Stimulated activated CD8-positive, alpha-beta memory T cell treated with anti-CD3 and anti-CD28 coated beads, Interleukin-7, amount 100 ng/mL, for 4 hours (primary cell): ENCODE measurements around the gene GTF3C1.
"Not testable (repeated sequence)": the region's sequence is repeated elsewhere in the genome, so short reads cannot be mapped to it uniquely, and the experiment has no call there.

Experiments
- DNase-seq, 2 donors: peaks; one replicate each; pipeline ENCODE4 v3.0.0-alpha.2; 2020; ENCODE audit warnings: low read depth in 2 of 2

GTF3C1 gene

DNA sequence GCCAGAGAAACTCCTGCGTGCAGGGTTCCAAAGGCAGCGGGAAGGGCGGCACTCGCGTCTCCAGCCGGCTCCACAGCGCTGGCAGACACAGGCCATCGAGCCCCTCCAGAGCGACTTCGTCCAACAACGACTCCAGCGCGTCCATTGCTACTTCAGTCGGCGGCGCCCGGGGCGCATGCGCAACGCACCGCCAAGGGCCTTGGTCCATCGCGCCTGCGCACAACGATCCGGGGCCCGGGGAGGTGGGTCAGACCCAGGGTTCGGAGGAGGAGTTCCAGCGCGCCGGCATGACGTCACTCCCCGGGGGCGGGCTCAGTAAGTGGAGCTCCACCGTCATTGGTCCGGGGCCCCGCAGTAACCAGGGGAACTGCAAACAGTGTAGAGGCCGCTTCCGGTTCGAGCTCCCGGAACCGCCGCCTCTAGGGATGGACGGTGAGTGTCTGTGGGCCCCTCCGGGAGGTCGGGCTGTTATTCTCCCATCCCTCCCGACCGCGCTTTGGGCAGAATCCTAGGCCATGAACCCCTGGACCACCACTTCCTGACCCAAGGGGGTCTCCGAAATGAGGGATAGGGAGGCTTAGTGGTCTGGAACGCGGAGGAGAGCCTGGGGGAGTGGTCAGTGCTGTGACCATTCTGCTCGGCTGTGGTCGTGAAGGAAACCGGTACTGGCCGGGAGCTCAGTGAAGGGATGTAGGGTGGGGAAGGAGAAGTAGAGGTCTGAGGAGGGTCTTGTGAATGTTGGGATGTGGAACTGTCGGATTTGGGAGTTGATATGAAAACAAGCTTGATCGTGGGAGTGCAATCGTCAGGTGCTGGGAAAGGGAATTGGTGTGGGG, at the start of gene GTF3C1, which contains the start of gene KATNIP:
GTF3C1 (minus strand) TSS at position 168 of the 836 bp plus-strand sequence; CDS start at position 145, 23 bp downstream.
KATNIP (plus strand) TSS at position 399 of the 836 bp plus-strand sequence; CDS start at position 426, 27 bp downstream.
- peak; percentile 100 for DNase-seq

GRCh38 chr16:27598931-27599565, 49.3 kb upstream of the GTF3C1 start:
- no peak for DNase-seq

DNA sequence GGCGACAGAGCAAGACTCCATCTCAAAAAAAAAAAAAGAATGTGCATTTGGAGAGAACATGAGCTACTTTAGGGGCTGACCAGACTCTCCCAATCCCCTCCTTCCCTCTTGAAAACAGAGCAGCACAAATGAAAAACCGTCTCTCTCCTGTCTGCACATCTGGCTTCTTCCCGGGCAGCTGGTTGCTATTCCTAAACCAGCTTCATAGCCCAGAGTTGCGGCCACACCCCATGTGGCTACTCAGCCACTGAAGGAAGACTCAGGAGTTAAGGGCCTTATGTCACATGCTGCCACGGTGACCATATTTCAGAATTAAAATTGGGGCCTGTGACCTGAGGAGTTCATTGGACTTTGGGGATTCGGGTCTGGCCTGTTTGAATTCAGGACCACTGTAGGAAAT, 48.5 kb upstream of the GTF3C1 start:
- no peak for DNase-seq

DNA sequence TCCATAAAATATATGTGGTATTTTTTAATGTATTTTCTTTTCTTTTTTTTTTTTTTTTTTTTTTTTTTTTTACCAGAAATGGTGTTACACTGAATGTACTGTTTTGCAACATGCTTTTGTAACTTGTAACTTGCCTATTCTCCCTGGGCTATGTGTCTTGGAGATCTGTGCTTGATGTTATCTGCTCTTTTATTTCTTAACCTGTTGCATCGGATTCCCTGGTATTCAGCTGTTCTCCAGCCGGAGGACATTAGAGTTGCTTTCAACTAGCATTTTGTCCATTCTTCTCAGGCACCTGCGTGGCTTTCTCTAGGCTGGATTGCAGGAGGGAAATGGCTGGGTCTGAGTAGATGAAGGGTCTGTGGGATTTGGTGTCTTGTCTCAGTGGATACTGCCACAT, 47.6 kb upstream of the GTF3C1 start:
- no peak for DNase-seq

DNA sequence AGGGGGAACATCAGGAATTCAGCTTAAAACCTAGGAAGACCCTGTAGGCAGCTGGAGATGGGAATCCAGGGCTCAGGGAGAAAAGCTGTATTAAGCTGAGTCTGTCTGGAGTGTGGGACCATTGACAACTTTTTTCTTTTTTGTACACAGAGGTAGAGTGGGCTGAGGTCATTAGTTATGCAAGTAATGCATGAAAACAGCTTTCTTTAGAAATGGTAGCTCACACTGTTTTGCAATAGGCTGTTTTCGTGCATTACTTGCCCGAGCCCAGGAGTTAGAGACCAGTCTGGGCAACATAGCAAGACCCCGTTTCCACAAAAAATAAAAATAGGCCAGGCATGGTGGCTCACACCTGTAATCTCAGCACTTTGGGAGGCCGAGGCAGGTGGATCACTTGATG, 46.7 kb upstream of the GTF3C1 start:
- no peak for DNase-seq

DNA sequence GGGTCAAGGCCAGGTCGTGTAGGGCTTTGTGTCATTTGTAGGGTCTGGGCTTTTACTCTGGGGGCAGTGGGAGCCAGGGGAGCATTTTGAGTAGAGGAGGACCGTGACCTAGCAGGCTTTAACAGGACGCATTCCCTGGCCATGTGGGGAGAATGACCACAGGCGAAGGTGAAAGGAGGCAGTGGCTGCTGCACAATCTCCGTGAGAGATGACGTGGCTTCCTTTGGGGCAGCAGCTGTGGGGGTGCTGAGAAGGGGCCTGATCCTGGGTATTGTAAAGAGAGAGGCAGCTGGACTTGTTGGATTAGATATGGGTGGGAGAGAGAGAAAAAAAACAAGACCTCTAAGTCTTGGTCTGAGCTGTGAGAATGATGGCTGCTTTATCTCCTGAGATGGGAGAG, 46.3 kb upstream of the GTF3C1 start:
- DNase-seq: no peak

- no peak for DNase-seq
These were observed 45.8 kb upstream of the GTF3C1 start for GRCh38 chr16:27595475-27595874.

DNA sequence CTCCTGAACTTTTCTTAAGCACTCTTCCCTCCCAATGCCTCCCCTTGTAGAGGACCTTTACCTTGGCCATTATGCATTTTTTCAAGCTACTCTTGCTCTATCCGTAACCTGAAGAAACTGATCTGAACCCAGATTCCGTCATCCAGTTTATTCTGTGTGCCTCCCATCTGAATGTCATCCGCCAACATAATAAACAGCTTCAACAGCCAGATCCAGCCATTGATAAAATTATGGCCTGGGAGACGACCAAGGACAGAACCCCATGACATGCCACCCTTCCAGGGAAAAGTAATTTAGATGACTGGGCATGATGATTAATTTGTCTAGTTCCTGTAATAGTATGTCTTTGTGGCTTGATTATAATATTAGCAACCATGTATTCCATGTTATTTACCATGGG, 42.1 kb upstream of the GTF3C1 start:
- no peak for DNase-seq

GRCh38 chr16:27588057-27588456, 38.3 kb upstream of the GTF3C1 start:
- no peak for DNase-seq

DNA sequence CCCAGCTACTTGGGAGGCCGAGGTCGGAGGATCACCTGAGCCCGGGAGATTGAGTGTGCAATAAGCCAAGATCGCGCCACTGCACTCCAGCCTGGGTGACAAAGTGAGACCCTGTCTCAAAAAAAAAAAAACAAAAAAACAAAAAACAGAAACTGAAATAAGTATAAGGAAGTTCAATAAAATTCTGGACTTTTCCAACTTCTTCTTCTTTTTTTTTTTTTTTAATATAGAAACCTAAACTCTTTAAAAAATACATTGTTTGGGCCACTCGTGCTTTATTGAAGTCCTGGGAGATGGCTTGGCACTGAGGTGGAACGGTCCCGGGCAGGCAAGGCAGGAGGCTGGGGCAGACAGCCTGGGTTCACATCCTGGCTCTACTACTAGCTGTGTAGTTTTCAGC, 37.0 kb upstream of the GTF3C1 start:
- no peak for DNase-seq

DNA sequence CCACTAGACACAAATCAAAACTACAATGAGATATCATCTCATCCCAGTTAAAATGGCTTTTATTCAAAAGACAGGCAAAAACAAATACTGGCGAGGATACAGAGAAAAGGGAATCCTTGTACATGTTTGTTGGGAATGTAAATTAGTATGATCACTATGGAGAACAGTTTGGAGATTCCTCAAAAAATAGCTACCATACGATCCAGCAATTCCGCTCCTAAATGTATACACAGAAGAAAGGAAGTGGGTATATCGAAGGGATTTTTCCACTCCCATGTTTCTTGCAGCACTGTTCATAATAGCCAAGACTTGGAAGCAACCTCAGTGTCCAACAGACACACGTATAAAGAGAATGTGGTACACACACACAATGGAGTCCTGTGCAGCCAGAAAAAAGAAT, 35.5 kb upstream of the GTF3C1 start:
- DNase-seq: no peak

GRCh38 chr16:27583634-27584033, 33.9 kb upstream of the GTF3C1 start:
- DNase-seq: no peak

GRCh38 chr16:27582883-27583282, 33.2 kb upstream of the GTF3C1 start:
- DNase-seq: no peak

GRCh38 chr16:27579087-27579980, 29.6 kb upstream of the GTF3C1 start:
- no peak for DNase-seq

- DNase-seq: no peak
These were observed 27.0 kb upstream of the GTF3C1 start for GRCh38 chr16:27576729-27577128.

DNA sequence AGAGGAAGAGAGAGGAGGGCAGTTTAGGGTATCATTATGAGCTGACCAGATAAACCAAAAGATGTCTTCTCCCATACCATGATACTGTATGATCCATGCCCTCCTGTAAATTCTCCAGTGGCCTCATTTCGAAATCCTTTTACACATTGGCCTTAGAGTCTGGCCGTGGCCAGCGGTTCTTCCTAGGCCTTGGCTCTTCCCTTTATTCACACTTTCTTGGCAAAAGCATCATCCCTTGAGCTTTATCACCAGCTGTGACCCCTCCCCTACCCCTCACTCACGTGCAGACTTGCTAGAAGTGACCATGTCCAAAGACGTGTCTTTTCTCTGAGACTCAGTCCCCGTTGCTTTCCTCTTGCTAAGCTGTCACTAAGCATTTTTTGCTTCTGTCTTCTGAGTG, 23.0 kb upstream of the GTF3C1 start:
- no peak for DNase-seq

- DNase-seq: no peak
These were observed 22.0 kb upstream of the GTF3C1 start for GRCh38 chr16:27571433-27572326.

DNA sequence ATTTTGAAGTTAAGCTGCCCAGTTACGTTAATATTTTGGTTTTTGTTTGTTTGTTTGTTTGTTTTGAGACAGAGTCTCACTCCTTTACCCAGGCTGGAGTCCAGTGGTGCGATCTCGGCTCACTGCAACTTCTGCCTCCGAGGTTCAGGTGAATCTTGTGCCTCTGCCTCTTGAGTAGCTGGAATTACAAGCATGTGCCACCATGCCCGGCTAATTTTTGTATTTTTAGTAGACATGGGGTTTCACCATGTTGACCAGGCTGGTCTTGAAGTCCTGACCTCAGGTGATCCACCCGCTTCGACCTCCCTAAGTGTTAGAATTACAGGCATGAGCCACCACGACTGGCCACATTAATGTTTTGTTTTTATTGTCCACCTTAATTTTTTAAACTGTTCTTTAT, 21.3 kb upstream of the GTF3C1 start:
- DNase-seq: not testable (repeated sequence)

GRCh38 chr16:27568077-27568476, 18.4 kb upstream of the GTF3C1 start:
- DNase-seq: no peak

GRCh38 chr16:27566417-27566816, 16.7 kb upstream of the GTF3C1 start:
- DNase-seq: no peak

GRCh38 chr16:27564224-27564623, 14.5 kb upstream of the GTF3C1 start:
- no peak for DNase-seq
